ENCODE results near the gene NRP2.

Gene NRP2

GRCh38 chr2:205776139-205776538 lies 93.8 kb downstream of the NRP2 start:
- DNase-seq (ENCODE audit: low spot score), result no peak

- no peak for DNase-seq (ENCODE audit: low spot score)
These were observed 94.4 kb downstream of the NRP2 start for GRCh38 chr2:205776720-205777119.

- no peak for DNase-seq (ENCODE audit: low spot score)
These were observed 96.1 kb downstream of the NRP2 start for GRCh38 chr2:205778356-205778755.

- DNase-seq (ENCODE audit: low spot score), result no peak
These were observed 98.3 kb downstream of the NRP2 start for GRCh38 chr2:205780645-205781044.

GRCh38 chr2:205781244-205781931 lies 99.1 kb downstream of the NRP2 start:
- DNase-seq (ENCODE audit: low spot score), result no peak

- no peak for DNase-seq (ENCODE audit: low spot score)
These were observed 100.6 kb downstream of the NRP2 start for GRCh38 chr2:205782941-205783340.

- DNase-seq (ENCODE audit: low spot score), result no peak
These were observed 101.7 kb downstream of the NRP2 start for GRCh38 chr2:205783872-205784499.

GRCh38 chr2:205785507-205786260 lies 103.4 kb downstream of the NRP2 start:
- DNase-seq (ENCODE audit: low spot score), result no peak

- no peak for DNase-seq (ENCODE audit: low spot score)
These were observed 104.7 kb downstream of the NRP2 start for GRCh38 chr2:205786976-205787375.

- no peak for DNase-seq (ENCODE audit: low spot score)
These were observed 105.5 kb downstream of the NRP2 start for GRCh38 chr2:205787761-205788160.

GRCh38 chr2:205789906-205790305 lies 107.6 kb downstream of the NRP2 start:
- DNase-seq (ENCODE audit: low spot score), result no peak

GRCh38 chr2:205792908-205793307 lies 110.6 kb downstream of the NRP2 start:
- DNase-seq (ENCODE audit: low spot score), result no peak

- no peak for DNase-seq (ENCODE audit: low spot score)
These were observed 114.6 kb downstream of the NRP2 start for GRCh38 chr2:205796805-205797313.

- no peak for DNase-seq (ENCODE audit: low spot score)
These were observed 115.6 kb downstream of the NRP2 start for GRCh38 chr2:205797866-205798265.

- no peak for DNase-seq (ENCODE audit: low spot score)
These were observed 117.9 kb downstream of the NRP2 start for GRCh38 chr2:205800224-205800623.

- DNase-seq (ENCODE audit: low spot score), result peak; percentile 10
These were observed 118.5 kb downstream of the NRP2 start for GRCh38 chr2:205800773-205801172.

- DNase-seq (ENCODE audit: low spot score), result no peak
These were observed 119.8 kb downstream of the NRP2 start for GRCh38 chr2:205802065-205802464.

GRCh38 chr2:205802941-205803340 lies 120.6 kb downstream of the NRP2 start:
- DNase-seq (ENCODE audit: low spot score), result no peak

- DNase-seq (ENCODE audit: low spot score), result peak; percentile 10
These were observed 121.2 kb downstream of the NRP2 start for GRCh38 chr2:205803500-205803899.

- no peak for DNase-seq (ENCODE audit: low spot score)
These were observed 122.8 kb downstream of the NRP2 start for GRCh38 chr2:205805136-205805535.

GRCh38 chr2:205806143-205806905 lies 124.0 kb downstream of the NRP2 start:
- DNase-seq (ENCODE audit: low spot score), result no peak

- DNase-seq (ENCODE audit: low spot score), result no peak
These were observed 124.9 kb downstream of the NRP2 start for GRCh38 chr2:205807229-205807628.
